K562 (cell line): ENCODE data around the gene SUSD3. TPM values are rescaled to one million over a fixed set of nuclear protein-coding genes. Genes with fewer than 3 reads are reported as not detected.
A peak's percentile ranks its signal among the peaks of the same experiment; 100 is the strongest.

Experiments
- ARID4B ChIP-seq: sonication (generic); formaldehyde crosslinking; IDR thresholded peaks from 2 replicates; pipeline ENCODE4 v1.8.0; 2022; ENCODE audit warnings: mild to moderate bottlenecking, missing genetic modification reagents
- CBFA2T3 ChIP-seq: fragments of 450-650 bp; IDR thresholded peaks from 2 replicates; pipeline ENCODE4 v1.6.1; 2017
- CTBP1 ChIP-seq: fragments of 450-650 bp; IDR thresholded peaks from 2 replicates; pipeline ENCODE4 v1.6.1; 2016; ENCODE audit warnings: borderline replicate concordance
- HNRNPH1 ChIP-seq: fragments of 200-400 bp; formaldehyde crosslinking; optimal IDR thresholded peaks from 2 replicates; pipeline ENCODE3; 2017; ENCODE audit warnings: low read depth, mild to moderate bottlenecking, low read length, moderate library complexity
- KAT7 ChIP-seq: sonication (generic); formaldehyde crosslinking; IDR thresholded peaks from 2 replicates; pipeline ENCODE4 v1.8.0; 2022; ENCODE audit warnings: missing genetic modification reagents, mild to moderate bottlenecking, borderline replicate concordance
- NONO ChIP-seq, 2 experiments: fragments of 200-400 bp in 1 of 2; fragments of 450-650 bp in 1 of 2; formaldehyde crosslinking in 1 of 2; IDR thresholded peaks; 2 replicates each; pipeline ENCODE4 v1.6.1; 2017; ENCODE audit warnings: low read depth in 2 of 2, mild to moderate bottlenecking in 2 of 2, moderate library complexity in 2 of 2, low read length in 1 of 2
- PREB ChIP-seq: sonication (generic); formaldehyde crosslinking; IDR thresholded peaks from 2 replicates; pipeline ENCODE4 v1.8.1; 2023; ENCODE audit warnings: mild to moderate bottlenecking, missing genetic modification reagents
- RBM17 ChIP-seq: fragments of 200-400 bp; formaldehyde crosslinking; IDR thresholded peaks from 2 replicates; pipeline ENCODE4 v1.6.1; 2017; ENCODE audit warnings: low read depth, mild to moderate bottlenecking, low read length, borderline replicate concordance
- SFPQ ChIP-seq: fragments of 200-400 bp; formaldehyde crosslinking; IDR thresholded peaks from 2 replicates; pipeline ENCODE4 v1.6.1; 2017; ENCODE audit warnings: mild to moderate bottlenecking, low read depth, low read length, moderate library complexity
- SIN3B ChIP-seq: fragments of 450-650 bp; IDR thresholded peaks from 2 replicates; pipeline ENCODE4 v1.6.1; 2017; ENCODE audit warnings: low read depth, mild to moderate bottlenecking, moderate library complexity
- YY1 ChIP-seq, 3 experiments: IDR thresholded peaks; 2 replicates each; pipeline ENCODE4 v1.6.1; 2011; ENCODE audit warnings: low read length in 2 of 3, mild to moderate bottlenecking in 2 of 3, moderate library complexity in 2 of 3, borderline replicate concordance in 1 of 3, control low read depth in 1 of 3, low read depth in 1 of 3; ENCODE audit not compliant: insufficient read depth in 3 of 3, insufficient replicate concordance in 2 of 3, control insufficient read depth in 1 of 3, insufficient read length in 1 of 3; ENCODE audit errors: extremely low read depth in 1 of 3
- ZC3H8 ChIP-seq: fragments of 450-650 bp; IDR thresholded peaks from 2 replicates; pipeline ENCODE4 v1.6.1; 2017
- ZNF592 ChIP-seq: fragments of 450-650 bp; IDR thresholded peaks from 2 replicates; pipeline ENCODE4 v1.6.1; 2017; ENCODE audit warnings: antibody characterized with exemption, mild to moderate bottlenecking
- polyA plus RNA-seq, 8 experiments: library from polyadenylated mRNA; depleted of rRNA in 4 of 8; stranded (reverse) in 5 of 8; unstranded in 3 of 8; fragments of >200 nt; fragmentation: Nextera tagmentation in 2 of 8; fragmentation: Illumina TruSeq in 1 of 8; extraction: Ambion mirVana in 2 of 8; extraction: Trizol in 1 of 8; gene quantifications; 2 replicates each; pipeline versions ENCODE4 v1.2.1 to v1.2.3, GENCODE V29; 2011 to 2014; ENCODE audit warnings: inconsistent platforms in 1 of 8, missing spikeins in 1 of 8
- total RNA-seq, 7 experiments: library from RNA; depleted of rRNA in 6 of 7; stranded (reverse); fragments of >200 nt in 6 of 7; fragmentation: Illumina TruSeq in 2 of 7; extraction: Trizol in 2 of 7; gene quantifications; 2 replicates each; pipeline versions ENCODE4 v1.2.1 to v1.2.3, GENCODE V29; 2011 to 2021; ENCODE audit warnings: low replicate concordance in 1 of 7

The SUSD3 gene
- total and polyA plus RNA-seq, 9 of the 15 experiments (the other 6 are each of a cell fraction or from before 2014, with no cell fraction given) = 1.3 to 21.7 (median 11.4) TPM

- no peak for TF ChIP-seq HNRNPH1
- TF ChIP-seq CBFA2T3 = no peak
- TF ChIP-seq RBM17 = no peak
- peak; percentile 72 for TF ChIP-seq ARID4B (CRISPR knock-in tag)
- TF ChIP-seq NONO (IDR thresholded peaks at IDR 0.05; ENCODE audit: low read depth in 2 of 2, low read length in 1 of 2) = peak; percentile 58 to 76; a peak in 3 of 4 replicates
- TF ChIP-seq SIN3B = peak; percentile 45; the same call in 1 of the 2 replicates
- no peak for TF ChIP-seq ZC3H8
- TF ChIP-seq YY1 (IDR thresholded peaks at IDR 0.05; ENCODE audit: borderline replicate concordance in 1 of 3, control insufficient read depth in 1 of 3, extremely low read depth in 1 of 3, insufficient read depth in 3 of 3, insufficient read length in 1 of 3, insufficient replicate concordance in 2 of 3, low read depth in 1 of 3, low read length in 2 of 3) = peak in 2 of 3 experiments; percentile 46 to 49
- no peak for TF ChIP-seq SFPQ
- TF ChIP-seq KAT7 (CRISPR knock-in tag) = peak; percentile 39; the same call in 1 of the 2 replicates
- peak; percentile 53 for TF ChIP-seq CTBP1
- no peak for TF ChIP-seq PREB (CRISPR knock-in tag)
- 0 out of 2 replicates have a peak, but pooled peaks have one; percentile 22 for TF ChIP-seq ZNF592
Measured at GRCh38 chr9:93096131-93096802, 37.8 kb downstream of the SUSD3 start, which contains the start of gene CARD19 (continued).
